ENCODE data around the gene ARHGAP8. TPM values are rescaled to one million over a fixed set of nuclear protein-coding genes. Genes with fewer than 3 reads are reported as not detected.
"Not testable (repeated sequence)": the region's sequence is repeated elsewhere in the genome, so short reads cannot be mapped to it uniquely, and the experiment has no call there.

Gene ARHGAP8
- polyA plus RNA-seq, 1 donor from 2014 or later, result 3.0 TPM

DNA sequence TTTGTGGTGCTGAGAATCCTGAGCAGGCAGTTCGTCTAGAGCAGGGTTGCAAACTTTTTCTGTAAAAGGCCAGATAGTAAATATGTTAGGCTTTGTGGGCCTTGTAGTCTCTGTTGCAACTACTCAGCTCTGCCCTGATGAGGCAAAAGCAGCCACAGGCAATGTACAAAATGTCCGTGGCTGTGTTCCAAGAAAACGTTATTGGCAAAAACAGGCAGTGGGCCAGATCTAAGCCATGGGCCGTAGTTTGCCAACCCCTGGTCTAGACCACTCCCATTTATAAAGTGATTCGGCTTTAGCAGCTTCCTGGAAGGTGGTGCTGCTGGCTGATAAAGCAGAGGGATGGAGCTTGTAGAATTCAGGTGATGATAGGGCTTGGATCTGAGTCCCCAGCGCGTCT is 106.4 kb downstream of the ARHGAP8 start:
- not testable (repeated sequence) for H2AFZ ChIP-seq (ENCODE audit: low read depth, low read length); H3K27me3 ChIP-seq (ENCODE audit: insufficient read depth, low read depth, low read length); H3K27ac ChIP-seq (ENCODE audit: low read length); H3K9ac ChIP-seq (ENCODE audit: low read length); H4K20me1 ChIP-seq (ENCODE audit: insufficient read depth); H3K9me2 ChIP-seq (ENCODE audit: insufficient read depth, low read length); H3K9me3 ChIP-seq (ENCODE audit: low read length); H3F3A ChIP-seq (ENCODE audit: insufficient read depth, low read length, poor library complexity, severe bottlenecking); H3K36me3 ChIP-seq (ENCODE audit: insufficient read depth, low read length); H3K4me2 ChIP-seq (ENCODE audit: low read length); H3K4me3 ChIP-seq (ENCODE audit: low read length); H3K79me2 ChIP-seq (replicated peaks; ENCODE audit: insufficient read depth, low read length)

DNA sequence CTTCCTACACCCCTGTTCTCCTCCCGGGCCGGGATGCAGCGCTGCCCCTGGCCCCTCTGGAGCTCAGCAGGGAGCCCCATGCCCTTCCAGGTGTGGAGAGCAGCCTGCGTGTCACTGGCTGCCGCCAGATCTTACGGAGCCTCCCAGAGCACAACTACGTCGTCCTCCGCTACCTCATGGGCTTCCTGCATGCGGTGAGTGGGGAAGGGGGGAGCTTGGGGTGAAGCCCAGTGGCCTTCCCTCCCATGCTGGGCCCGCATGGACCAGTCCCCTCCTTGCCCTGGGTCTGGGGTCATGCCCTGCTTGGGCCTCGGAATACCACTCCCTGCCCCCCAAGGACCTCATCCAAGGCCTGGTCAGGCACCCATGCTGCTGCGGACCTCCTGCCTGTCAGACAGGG is 107.3 kb downstream of the ARHGAP8 start:
- H3K4me3 ChIP-seq (ENCODE audit: low read length), result no peak overlapping the region
- H3K79me2 ChIP-seq (replicated peaks; ENCODE audit: insufficient read depth, low read length), result no peaks in the 10 kb centered on the region
- H3K9me3 ChIP-seq (ENCODE audit: low read length), result no peaks in the 10 kb centered on the region
- no peaks in the 10 kb centered on the region for H3F3A ChIP-seq (ENCODE audit: insufficient read depth, low read length, poor library complexity, severe bottlenecking)
- no peak overlapping the region for H3K9ac ChIP-seq (ENCODE audit: low read length)
- no peak for TF ChIP-seq RAD21 (conservative IDR thresholded peaks at IDR 0.05)
- TF ChIP-seq POLR2AphosphoS5 (IDR thresholded peaks at IDR 0.05), result no peak
- TF ChIP-seq, protein P1, sequence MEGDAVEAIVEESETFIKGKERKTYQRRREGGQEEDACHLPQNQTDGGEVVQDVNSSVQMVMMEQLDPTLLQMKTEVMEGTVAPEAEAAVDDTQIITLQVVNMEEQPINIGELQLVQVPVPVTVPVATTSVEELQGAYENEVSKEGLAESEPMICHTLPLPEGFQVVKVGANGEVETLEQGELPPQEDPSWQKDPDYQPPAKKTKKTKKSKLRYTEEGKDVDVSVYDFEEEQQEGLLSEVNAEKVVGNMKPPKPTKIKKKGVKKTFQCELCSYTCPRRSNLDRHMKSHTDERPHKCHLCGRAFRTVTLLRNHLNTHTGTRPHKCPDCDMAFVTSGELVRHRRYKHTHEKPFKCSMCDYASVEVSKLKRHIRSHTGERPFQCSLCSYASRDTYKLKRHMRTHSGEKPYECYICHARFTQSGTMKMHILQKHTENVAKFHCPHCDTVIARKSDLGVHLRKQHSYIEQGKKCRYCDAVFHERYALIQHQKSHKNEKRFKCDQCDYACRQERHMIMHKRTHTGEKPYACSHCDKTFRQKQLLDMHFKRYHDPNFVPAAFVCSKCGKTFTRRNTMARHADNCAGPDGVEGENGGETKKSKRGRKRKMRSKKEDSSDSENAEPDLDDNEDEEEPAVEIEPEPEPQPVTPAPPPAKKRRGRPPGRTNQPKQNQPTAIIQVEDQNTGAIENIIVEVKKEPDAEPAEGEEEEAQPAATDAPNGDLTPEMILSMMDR (IDR thresholded peaks at IDR 0.05; ENCODE audit: poor library complexity, severe bottlenecking), result no peak
- TF ChIP-seq, protein P2, sequence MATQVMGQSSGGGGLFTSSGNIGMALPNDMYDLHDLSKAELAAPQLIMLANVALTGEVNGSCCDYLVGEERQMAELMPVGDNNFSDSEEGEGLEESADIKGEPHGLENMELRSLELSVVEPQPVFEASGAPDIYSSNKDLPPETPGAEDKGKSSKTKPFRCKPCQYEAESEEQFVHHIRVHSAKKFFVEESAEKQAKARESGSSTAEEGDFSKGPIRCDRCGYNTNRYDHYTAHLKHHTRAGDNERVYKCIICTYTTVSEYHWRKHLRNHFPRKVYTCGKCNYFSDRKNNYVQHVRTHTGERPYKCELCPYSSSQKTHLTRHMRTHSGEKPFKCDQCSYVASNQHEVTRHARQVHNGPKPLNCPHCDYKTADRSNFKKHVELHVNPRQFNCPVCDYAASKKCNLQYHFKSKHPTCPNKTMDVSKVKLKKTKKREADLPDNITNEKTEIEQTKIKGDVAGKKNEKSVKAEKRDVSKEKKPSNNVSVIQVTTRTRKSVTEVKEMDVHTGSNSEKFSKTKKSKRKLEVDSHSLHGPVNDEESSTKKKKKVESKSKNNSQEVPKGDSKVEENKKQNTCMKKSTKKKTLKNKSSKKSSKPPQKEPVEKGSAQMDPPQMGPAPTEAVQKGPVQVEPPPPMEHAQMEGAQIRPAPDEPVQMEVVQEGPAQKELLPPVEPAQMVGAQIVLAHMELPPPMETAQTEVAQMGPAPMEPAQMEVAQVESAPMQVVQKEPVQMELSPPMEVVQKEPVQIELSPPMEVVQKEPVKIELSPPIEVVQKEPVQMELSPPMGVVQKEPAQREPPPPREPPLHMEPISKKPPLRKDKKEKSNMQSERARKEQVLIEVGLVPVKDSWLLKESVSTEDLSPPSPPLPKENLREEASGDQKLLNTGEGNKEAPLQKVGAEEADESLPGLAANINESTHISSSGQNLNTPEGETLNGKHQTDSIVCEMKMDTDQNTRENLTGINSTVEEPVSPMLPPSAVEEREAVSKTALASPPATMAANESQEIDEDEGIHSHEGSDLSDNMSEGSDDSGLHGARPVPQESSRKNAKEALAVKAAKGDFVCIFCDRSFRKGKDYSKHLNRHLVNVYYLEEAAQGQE (IDR thresholded peaks at IDR 0.05; ENCODE audit: borderline replicate concordance), result no peak
- no peak for TF ChIP-seq TAF1 (IDR thresholded peaks at IDR 0.05; ENCODE audit: low read depth)
- TF ChIP-seq MXI1 (conservative IDR thresholded peaks at IDR 0.05; ENCODE audit: poor library complexity, severe bottlenecking), result no peak
- TF ChIP-seq EP300 (conservative IDR thresholded peaks at IDR 0.05; ENCODE audit: poor library complexity, severe bottlenecking), result no peak
- no peak for TF ChIP-seq EZH2 (IDR thresholded peaks at IDR 0.05; ENCODE audit: borderline replicate concordance, insufficient read depth, low read length, poor library complexity, severe bottlenecking)
- no peak for TF ChIP-seq SMC3 (conservative IDR thresholded peaks at IDR 0.05; ENCODE audit: poor library complexity)
- H3K27me3 ChIP-seq (ENCODE audit: insufficient read depth, low read depth, low read length), result no peaks in the 10 kb centered on the region
- H4K20me1 ChIP-seq (ENCODE audit: insufficient read depth), result no peaks in the 10 kb centered on the region
- H3K9me2 ChIP-seq (ENCODE audit: insufficient read depth, low read length), result no peaks in the 10 kb centered on the region
- H3K36me3 ChIP-seq (ENCODE audit: insufficient read depth, low read length), result no peaks in the 10 kb centered on the region
- no peak overlapping the region for H3K4me2 ChIP-seq (ENCODE audit: low read length)
- no peak overlapping the region for H2AFZ ChIP-seq (ENCODE audit: low read depth, low read length)
- H3K27ac ChIP-seq (ENCODE audit: low read length), result no peak overlapping the region

DNA sequence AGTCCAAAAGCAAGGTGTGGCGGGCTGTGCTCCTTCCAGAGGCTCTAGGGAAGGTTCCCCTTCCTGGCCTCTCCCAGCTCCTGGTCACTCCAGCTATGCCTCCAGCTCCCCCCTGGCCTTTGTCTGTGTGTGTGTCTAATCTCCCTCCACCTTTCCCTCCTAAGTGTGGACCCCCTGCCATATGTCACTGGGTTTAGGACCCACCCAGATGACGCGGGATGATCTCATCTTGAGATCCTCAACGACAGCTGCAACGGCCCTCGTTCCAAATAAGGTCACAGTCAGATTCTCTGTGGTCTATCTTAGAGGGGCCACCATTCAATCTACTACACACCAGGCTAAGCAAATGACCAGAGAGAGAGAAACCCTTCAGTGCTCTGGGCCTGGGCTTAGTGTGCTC is 107.9 kb downstream of the ARHGAP8 start:
- no peaks in the 10 kb centered on the region for H3F3A ChIP-seq (ENCODE audit: insufficient read depth, low read length, poor library complexity, severe bottlenecking)
- H3K9me2 ChIP-seq (ENCODE audit: insufficient read depth, low read length), result no peaks in the 10 kb centered on the region
- no peak overlapping the region for H3K4me2 ChIP-seq (ENCODE audit: low read length)
- H3K9ac ChIP-seq (ENCODE audit: low read length), result no peak overlapping the region
- H3K27me3 ChIP-seq (ENCODE audit: insufficient read depth, low read depth, low read length), result no peaks in the 10 kb centered on the region
- H3K4me3 ChIP-seq (ENCODE audit: low read length), result no peak overlapping the region
- H3K79me2 ChIP-seq (replicated peaks; ENCODE audit: insufficient read depth, low read length), result no peaks in the 10 kb centered on the region
- H4K20me1 ChIP-seq (ENCODE audit: insufficient read depth), result no peaks in the 10 kb centered on the region
- no peak overlapping the region for H2AFZ ChIP-seq (ENCODE audit: low read depth, low read length)
- no peaks in the 10 kb centered on the region for H3K36me3 ChIP-seq (ENCODE audit: insufficient read depth, low read length)
- no peak for TF ChIP-seq RAD21 (conservative IDR thresholded peaks at IDR 0.05)
- TF ChIP-seq EP300 (conservative IDR thresholded peaks at IDR 0.05; ENCODE audit: poor library complexity, severe bottlenecking), result no peak
- TF ChIP-seq EZH2 (IDR thresholded peaks at IDR 0.05; ENCODE audit: borderline replicate concordance, insufficient read depth, low read length, poor library complexity, severe bottlenecking), result no peak
- TF ChIP-seq MXI1 (conservative IDR thresholded peaks at IDR 0.05; ENCODE audit: poor library complexity, severe bottlenecking), result no peak
- TF ChIP-seq, protein P2 (IDR thresholded peaks at IDR 0.05; ENCODE audit: borderline replicate concordance), result no peak
- no peak for TF ChIP-seq TAF1 (IDR thresholded peaks at IDR 0.05; ENCODE audit: low read depth)
- no peak for TF ChIP-seq SMC3 (conservative IDR thresholded peaks at IDR 0.05; ENCODE audit: poor library complexity)
- TF ChIP-seq, protein P1 (IDR thresholded peaks at IDR 0.05; ENCODE audit: poor library complexity, severe bottlenecking), result no peak
- no peak for TF ChIP-seq POLR2AphosphoS5 (IDR thresholded peaks at IDR 0.05)
- no peaks in the 10 kb centered on the region for H3K9me3 ChIP-seq (ENCODE audit: low read length)
- H3K27ac ChIP-seq (ENCODE audit: low read length), result no peak overlapping the region

Measured in neural cell (in vitro differentiated cells).